HG02973 (cell line): ENCODE measurements around the gene NFATC4.
A peak's percentile ranks its signal among the peaks of the same experiment; 100 is the strongest.
"Not testable (repeated sequence)": the region's sequence is repeated elsewhere in the genome, so short reads cannot be mapped to it uniquely, and the experiment has no call there.

Experiments
- ATAC-seq: cut with Tn5 transposase; IDR thresholded peaks from one replicate; pipeline ENCODE4 v1.9.1; 2021; ENCODE audit warnings: moderate library complexity; ENCODE audit not compliant: unreplicated experiment

NFATC4 gene

GRCh38 chr14:24366721-24367513 lies 1.1 kb upstream of the NFATC4 start:
- ATAC-seq = peak; percentile 50

GRCh38 chr14:24368212-24368561 lies 203 bp downstream of the NFATC4 start:
- no peak for ATAC-seq

DNA sequence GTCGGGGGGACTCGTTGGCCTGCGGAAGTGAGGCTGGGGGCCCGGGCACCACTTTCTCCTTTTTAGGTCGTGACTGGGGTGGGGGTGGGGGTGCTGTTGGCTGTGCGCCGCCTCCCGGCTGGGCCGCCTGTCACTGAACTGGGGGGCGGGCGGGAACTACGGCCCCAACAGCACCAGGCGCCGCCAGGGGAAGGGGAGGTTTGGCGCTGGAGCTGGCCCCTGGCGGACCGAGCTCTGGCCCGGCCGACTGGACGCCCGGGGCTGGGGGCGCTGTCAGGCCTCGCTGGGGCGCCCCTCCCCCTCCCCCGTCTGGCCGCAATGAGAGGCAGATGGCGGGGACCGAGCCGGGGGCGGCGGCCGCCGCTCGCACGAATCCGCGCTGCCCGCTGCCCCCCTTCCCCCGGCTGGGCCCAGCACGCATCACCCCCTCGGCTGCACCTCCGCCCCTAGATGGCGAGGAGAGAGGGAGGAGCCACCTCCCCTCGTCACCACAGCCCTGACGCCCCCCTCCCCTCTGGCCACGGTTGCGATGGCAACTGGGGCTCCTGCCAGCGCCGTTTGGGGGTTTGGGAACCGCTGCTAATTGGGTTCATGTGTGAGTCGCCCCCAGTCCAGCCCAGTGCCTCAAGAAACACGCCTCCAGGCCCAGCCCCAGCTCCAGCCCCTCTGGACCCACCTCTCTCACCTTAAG lies 723 bp downstream of the NFATC4 start:
- ATAC-seq = no peak

DNA sequence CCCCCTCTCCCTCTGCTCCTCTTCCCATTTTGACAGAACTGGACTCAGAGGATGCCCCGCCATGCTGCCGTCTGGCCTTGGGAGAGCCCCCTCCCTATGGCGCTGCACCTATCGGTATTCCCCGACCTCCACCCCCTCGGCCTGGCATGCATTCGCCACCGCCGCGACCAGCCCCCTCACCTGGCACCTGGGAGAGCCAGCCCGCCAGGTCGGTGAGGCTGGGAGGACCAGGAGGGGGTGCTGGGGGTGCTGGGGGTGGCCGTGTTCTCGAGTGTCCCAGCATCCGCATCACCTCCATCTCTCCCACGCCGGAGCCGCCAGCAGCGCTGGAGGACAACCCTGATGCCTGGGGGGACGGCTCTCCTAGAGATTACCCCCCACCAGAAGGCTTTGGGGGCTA lies 1.5 kb downstream of the NFATC4 start:
- ATAC-seq = no peak

DNA sequence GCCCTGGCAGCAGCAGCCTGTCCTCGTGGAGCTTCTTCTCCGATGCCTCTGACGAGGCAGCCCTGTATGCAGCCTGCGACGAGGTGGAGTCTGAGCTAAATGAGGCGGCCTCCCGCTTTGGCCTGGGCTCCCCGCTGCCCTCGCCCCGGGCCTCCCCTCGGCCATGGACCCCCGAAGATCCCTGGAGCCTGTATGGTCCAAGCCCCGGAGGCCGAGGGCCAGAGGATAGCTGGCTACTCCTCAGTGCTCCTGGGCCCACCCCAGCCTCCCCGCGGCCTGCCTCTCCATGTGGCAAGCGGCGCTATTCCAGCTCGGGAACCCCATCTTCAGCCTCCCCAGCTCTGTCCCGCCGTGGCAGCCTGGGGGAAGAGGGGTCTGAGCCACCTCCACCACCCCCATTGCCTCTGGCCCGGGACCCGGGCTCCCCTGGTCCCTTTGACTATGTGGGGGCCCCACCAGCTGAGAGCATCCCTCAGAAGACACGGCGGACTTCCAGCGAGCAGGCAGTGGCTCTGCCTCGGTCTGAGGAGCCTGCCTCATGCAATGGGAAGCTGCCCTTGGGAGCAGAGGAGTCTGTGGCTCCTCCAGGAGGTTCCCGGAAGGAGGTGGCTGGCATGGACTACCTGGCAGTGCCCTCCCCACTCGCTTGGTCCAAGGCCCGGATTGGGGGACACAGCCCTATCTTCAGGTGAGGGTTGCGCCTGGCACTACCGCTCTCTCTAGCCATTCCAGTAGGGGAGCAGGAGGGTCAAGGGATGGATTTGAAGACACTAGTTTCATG lies 2.1 kb downstream of the NFATC4 start:
- ATAC-seq = no peak

DNA sequence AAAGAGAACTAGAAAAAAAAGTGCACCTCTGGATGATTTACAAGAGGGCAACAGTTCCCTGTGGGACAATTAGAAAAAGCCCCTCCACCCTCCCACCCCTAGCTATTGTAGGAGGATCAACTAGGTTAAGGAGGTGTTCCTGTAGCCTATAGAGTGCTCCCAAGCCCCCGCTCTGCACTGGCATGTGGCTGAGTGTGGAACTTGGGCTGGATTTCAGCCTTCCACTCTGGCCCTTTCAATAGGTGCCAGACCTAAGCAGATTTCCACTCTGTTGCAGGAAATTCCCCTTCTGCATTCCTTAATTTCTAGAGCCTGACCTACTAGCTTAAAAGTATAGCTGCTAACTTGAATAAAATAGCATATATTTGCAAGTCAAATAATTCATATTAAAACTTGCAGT lies 2.8 kb downstream of the NFATC4 start:
- no peak for ATAC-seq

DNA sequence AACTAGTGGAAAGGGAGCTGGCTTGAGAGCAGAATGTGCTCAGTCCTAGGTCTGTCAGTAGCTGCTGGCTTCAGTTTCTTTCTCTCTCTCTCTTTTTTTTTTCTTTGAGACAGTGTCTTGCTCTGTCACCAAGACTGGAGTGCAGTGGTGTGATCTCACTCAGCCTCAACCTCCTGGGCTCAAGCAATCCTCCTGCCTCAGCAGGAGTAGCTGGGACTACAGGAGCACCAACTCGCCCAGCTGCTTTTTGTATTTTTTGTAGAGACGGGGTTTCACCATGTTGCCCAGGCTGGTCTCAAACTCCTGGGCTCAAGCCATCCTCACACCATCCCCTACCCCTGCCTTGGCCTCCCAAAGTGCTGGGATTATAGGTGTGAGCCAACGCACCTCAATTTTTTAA lies 3.6 kb downstream of the NFATC4 start:
- not testable (repeated sequence) for ATAC-seq

DNA sequence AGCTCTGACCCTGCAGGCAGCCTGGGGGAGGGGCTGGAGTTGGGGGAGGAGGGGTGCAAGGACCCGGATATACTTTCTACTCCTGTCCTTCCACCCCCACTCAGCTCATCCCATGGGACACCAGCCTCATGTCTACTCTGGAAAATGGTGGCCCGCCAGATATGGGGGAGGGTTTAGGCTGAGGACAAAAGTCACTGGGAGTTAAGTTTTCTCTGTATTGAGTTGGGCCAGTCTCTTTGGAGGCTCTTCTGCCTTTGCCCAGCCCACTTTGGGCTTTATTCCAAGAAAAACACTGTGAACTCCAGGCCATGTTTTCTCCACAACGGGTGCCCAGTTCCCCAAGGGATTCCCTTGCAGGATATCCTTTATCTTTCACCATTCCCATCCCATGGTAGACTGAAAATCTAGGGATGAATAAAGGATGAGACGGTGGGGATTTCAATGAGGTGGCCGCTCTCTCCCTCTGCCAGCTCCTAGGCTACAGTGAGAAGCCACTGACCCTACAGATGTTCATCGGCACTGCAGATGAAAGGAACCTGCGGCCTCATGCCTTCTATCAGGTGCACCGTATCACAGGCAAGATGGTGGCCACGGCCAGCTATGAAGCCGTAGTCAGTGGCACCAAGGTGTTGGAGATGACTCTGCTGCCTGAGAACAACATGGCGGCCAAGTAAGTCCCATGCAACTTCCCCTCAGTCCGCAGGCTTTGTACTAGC lies 4.9 kb downstream of the NFATC4 start:
- no peak for ATAC-seq

GRCh38 chr14:24376448-24377070 lies 8.6 kb downstream of the NFATC4 start:
- no peak for ATAC-seq

DNA sequence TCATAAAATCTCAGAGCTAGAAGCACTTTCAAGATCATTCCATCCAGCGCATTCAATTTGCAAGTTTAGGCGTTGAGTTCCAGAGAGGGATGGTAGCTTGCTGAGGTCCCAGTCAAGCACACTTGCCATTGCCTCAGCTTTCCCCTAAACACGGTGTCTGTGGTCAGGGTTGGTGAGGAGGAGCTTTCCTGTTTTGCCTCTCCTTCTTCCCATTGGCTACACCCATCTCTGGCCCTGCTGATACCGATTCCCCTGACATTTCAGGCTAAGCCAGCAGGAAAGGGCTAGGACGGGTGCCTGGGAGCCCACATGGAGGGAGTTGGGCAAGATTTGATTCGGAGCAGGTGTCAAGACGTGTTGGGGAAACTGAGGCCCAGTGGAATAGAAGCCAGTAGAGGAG lies 9.1 kb downstream of the NFATC4 start:
- ATAC-seq = no peak

DNA sequence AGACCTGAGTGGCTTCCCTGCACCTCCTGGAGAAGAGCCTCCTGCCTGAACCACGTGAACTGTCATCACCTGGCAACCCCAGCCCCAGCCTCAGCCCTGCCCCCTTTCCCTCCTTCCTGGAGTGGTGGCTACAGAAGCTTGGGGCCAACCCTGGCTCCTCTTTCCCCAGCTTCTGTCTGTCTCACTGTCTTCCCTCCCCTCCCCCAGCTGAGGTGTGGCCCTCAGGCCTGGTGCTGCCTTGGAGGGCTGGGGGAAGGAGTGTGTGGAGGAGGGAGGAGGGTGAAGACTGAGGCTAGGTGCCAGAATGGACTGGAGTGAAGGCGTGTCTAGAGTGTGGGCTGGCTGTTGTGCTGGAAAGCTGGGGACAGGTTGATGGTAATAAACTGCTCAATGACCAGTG lies 9.7 kb downstream of the NFATC4 start:
- no peak for ATAC-seq

DNA sequence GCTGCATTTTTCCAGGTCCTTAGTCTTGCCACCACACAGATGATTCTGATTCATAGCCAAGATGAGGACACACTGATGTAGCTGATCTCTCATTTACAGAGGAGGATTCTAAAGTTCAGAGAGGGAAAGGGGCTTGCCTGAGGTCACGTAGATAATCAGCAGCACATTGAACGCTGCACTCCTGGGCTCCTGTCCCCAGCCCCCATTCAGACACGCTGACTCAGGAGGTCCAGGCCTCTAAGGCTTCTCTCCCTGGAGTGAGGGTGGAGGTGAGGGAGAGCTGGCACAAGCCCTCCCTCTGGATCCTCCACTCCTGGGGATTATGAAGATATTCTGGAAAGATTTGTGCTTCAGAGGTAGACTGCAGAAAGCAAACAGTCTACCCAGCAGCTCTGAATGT lies 10.3 kb downstream of the NFATC4 start:
- no peak for ATAC-seq

GRCh38 chr14:24378981-24379906 lies 11.3 kb downstream of the NFATC4 start:
- no peak for ATAC-seq

DNA sequence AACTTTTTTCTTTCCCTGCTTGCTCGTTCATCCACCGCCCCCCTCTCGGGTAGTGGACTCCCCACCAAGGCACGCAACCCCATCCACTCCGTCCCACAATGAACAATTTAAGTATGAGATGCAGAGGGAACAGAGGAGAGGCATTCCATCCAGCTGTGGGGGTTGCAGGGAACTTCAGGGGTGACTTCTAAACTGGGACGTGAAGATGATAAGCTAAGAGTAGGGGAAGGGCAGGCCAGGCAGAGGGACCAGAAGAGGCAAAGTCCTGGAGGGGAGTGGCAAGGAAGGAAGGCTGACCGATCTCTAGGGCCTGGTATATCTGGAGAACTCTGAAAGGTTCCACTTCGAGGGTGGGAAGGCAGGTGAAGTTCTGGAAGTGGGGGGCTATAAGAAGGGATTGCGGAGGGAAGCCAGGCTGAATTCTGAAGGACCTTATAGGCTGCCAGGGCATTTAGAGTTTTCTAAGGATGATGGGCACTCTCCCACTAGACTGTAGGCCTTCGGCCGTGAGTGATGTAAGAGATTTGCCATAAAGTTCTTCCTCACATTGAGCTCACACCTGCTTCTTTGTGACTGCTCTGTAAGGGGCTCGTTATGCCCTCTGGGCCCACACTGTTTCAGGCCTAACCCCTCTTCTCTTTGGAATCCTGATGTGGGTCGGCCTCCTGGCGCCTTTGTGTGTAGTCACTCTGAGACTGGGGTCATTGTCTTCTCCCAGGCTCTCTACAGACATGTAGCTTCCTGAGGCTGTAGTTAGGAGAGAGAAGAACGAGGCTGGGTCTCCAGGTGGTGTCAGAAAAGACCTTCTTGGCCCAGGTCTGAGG lies 12.1 kb downstream of the NFATC4 start:
- no peak for ATAC-seq

GRCh38 chr14:24381363-24382063 lies 13.5 kb downstream of the NFATC4 start:
- no peak for ATAC-seq

DNA sequence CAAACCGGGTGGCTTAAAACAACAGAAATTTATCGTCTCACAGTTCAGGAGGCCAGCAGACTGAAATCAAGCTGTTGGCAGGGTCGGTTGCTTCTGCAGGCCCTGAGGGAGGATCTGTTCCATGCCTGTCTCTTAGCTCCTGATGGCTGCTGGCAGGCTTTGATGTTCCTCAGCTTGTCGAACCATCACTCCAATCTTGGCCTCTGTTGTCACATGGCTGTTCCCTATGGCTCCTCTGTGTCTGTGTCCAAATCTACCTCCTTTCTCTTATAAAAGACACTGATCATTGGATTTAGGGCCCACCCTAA lies 14.0 kb downstream of the NFATC4 start:
- no peak for ATAC-seq

- ATAC-seq = no peak
Measured at GRCh38 chr14:24384169-24384568, 16.2 kb downstream of the NFATC4 start.

DNA sequence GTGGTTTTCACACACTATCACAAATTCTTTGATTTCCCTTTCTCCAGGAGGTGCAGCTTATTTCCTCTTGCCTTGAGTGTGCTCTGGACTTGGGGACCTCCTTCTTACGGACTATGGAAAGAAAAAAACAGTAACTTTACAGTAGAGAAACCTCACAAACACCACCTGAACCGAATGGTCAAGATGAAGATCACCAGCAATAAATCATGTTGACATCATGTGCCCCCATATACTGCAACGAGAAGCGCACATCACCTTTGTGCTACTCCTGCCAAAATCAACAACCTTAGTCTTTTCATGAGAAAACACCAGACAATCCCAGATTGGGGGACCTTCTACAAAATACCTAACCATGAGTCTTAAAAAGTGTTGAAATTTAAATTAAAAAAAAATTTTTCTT lies 17.5 kb downstream of the NFATC4 start:
- ATAC-seq = no peak

DNA sequence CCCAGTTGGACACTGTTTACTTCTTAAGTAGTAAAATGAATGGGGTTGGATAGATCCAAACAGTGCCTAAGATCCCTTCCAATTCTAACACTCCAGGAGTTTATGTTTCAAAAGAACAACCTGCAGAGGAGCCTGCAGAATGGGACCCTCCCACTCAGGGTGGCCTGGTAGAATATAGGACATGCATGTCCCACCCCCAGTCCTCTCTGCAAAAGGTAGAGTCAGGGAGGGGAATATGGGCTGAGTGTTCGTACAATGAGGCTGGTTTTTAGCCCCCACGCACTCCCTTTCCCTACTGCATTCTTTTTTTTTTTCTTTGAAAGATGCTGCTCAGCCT lies 19.0 kb downstream of the NFATC4 start:
- no peak for ATAC-seq
